Measurements from ENCODE around the gene CCR7. TPM values are rescaled to one million over a fixed set of nuclear protein-coding genes. Genes with fewer than 3 reads are reported as not detected.

Gene CCR7
- total and polyA plus RNA-seq, 2 of the 13 experiments (the other 11 are each of a cell fraction or from before 2014, with no cell fraction given) = 0.04 to 0.53 TPM

DNA sequence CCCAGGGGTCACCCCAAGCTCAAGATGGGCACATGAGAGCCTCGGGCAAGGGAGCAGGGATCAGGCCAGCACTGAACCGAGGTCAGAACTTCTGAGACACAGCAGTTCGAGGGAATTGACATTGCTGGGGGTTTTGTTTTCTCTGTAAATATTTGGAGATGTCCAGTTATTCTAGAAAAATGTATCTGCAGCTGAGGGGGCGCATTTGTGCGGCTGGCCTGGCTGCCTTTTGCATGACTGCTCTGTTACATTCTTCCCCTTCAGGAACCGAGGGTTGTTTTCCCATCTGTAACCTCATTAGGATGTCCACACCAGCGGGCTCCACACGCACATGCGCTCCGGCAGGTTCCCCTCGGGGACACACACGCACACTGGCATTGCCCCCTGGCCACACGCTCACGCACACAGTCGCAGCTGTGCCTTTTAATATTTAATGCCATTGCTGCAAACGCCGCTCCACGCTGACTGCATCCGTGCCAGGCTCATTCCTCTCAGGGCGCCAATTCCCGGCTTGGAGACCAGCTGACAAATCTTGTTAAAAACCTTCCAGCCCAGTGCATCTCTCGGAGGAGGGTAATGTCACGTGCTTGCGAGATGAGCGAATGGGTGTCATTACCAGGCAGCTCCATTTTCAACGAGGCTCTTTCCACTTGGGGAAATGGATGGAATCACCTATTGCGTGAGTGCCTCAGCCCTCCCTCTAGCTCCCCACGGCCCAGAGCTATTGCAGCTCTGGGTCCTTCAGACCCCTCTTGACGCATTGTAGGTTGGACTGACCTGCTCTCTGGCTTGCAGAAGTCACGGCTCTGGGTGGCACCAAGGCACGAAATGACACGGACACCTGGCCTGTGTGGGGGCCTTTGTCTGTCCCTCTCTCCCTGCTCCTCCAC, 13.1 kb downstream of the CCR7 start (continued):
- TF ChIP-seq ZNF503 (CRISPR knock-in tag; IDR thresholded peaks at IDR 0.05) (peak; percentile 84; the same call in 1 of the 2 replicates), TARDBP (CRISPR knock-in tag; IDR thresholded peaks at IDR 0.05) (peak; percentile 91), NFATC3 (CRISPR knock-in tag; IDR thresholded peaks at IDR 0.05) (no peak), ZNF12 (CRISPR knock-in tag; IDR thresholded peaks at IDR 0.05) (peak; percentile 69), SP140L (CRISPR knock-in tag; IDR thresholded peaks at IDR 0.05; ENCODE audit: borderline replicate concordance) (no peak), IRX3 (CRISPR knock-in tag; IDR thresholded peaks at IDR 0.05; ENCODE audit: borderline replicate concordance, low read depth) (0 out of 2 replicates have a peak, but pooled peaks have one; percentile 39), LCORL (IDR thresholded peaks at IDR 0.05) (no peak), LCORL (CRISPR knock-in tag; IDR thresholded peaks at IDR 0.05) (peak; percentile 71; the same call in 1 of the 2 replicates), NFKBIZ (CRISPR knock-in tag; IDR thresholded peaks at IDR 0.05) (peak; percentile 85; the same call in 1 of the 2 replicates), ZNF646 (CRISPR knock-in tag; IDR thresholded peaks at IDR 0.05) (no peak), MTA3 (CRISPR knock-in tag; IDR thresholded peaks at IDR 0.05) (no peak), ZNF24 (IDR thresholded peaks at IDR 0.05) (no peak), SNAPC2 (CRISPR knock-in tag; IDR thresholded peaks at IDR 0.05) (no peak; the same call in none of the 2 replicates), ZNF354B (CRISPR knock-in tag; IDR thresholded peaks at IDR 0.05) (peak; percentile 46; the same call in 1 of the 2 replicates), DMAP1 (CRISPR knock-in tag; IDR thresholded peaks at IDR 0.05) (peak; percentile 31; the same call in 1 of the 2 replicates), ASH2L (IDR thresholded peaks at IDR 0.05; ENCODE audit: insufficient read length, low read depth, low read length) (peak; percentile 6), ARID2 (CRISPR knock-in tag; IDR thresholded peaks at IDR 0.05; ENCODE audit: borderline replicate concordance) (peak; percentile 81; the same call in 1 of the 2 replicates)
- TF ChIP-seq, protein P1, sequence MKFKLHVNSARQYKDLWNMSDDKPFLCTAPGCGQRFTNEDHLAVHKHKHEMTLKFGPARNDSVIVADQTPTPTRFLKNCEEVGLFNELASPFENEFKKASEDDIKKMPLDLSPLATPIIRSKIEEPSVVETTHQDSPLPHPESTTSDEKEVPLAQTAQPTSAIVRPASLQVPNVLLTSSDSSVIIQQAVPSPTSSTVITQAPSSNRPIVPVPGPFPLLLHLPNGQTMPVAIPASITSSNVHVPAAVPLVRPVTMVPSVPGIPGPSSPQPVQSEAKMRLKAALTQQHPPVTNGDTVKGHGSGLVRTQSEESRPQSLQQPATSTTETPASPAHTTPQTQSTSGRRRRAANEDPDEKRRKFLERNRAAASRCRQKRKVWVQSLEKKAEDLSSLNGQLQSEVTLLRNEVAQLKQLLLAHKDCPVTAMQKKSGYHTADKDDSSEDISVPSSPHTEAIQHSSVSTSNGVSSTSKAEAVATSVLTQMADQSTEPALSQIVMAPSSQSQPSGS (CRISPR knock-in tag; IDR thresholded peaks at IDR 0.05) = peak; percentile 65; the same call in 1 of the 2 replicates
